MCF 10A (cell line): ENCODE measurements around the gene LMO7. TPM values are rescaled to one million over a fixed set of nuclear protein-coding genes. Genes with fewer than 3 reads are reported as not detected.

Source experiments
- BruUV-seq: library from RNA; stranded (reverse); fragments of 400-500 nt; replicated peaks from 2 replicates; lab custom pipeline; 2021; lab: Mats Ljungman, UMichigan
- CTCF ChIA-PET: fragments of 300-600 bp; sonication (Branson Sonifier 250); formaldehyde crosslinking; extraction: SDS; loops from one replicate; lab custom pipeline; 2021; ENCODE audit warnings: antibody characterized with exemption, inconsistent platforms; lab: Yijun Ruan, JAX
- POLR2A ChIA-PET: fragments of 300-600, 350-650 bp; sonication (Branson Sonifier 250); formaldehyde crosslinking; extraction: SDS; loops from one replicate; lab custom pipeline; 2020; ENCODE audit warnings: antibody characterized with exemption, inconsistent platforms; lab: Yijun Ruan, JAX
- DNase-seq: peaks from one replicate; pipeline ENCODE4 v3.0.0-alpha.2; 2018; ENCODE audit not compliant: unreplicated experiment
- H3K27ac Mint-ChIP-seq: one replicate; pipeline ENCODE4 v1.8.0; 2022; ENCODE audit warnings: mild to moderate bottlenecking, low read depth, mixed read lengths; ENCODE audit not compliant: unreplicated experiment
- H3K27me3 Mint-ChIP-seq: one replicate; pipeline ENCODE4 v1.8.0; 2022; ENCODE audit warnings: mixed read lengths; ENCODE audit not compliant: insufficient read depth, unreplicated experiment
- H3K36me3 Mint-ChIP-seq: one replicate; pipeline ENCODE4 v1.8.0; 2022; ENCODE audit warnings: mild to moderate bottlenecking, moderate library complexity, mixed read lengths; ENCODE audit not compliant: insufficient read depth, unreplicated experiment
- H3K4me1 Mint-ChIP-seq: one replicate; pipeline ENCODE4 v1.8.0; 2022; ENCODE audit warnings: mixed read lengths; ENCODE audit not compliant: insufficient read depth, unreplicated experiment
- H3K4me3 Mint-ChIP-seq: one replicate; pipeline ENCODE4 v1.8.0; 2022; ENCODE audit warnings: mild to moderate bottlenecking, moderate library complexity, mixed read lengths; ENCODE audit not compliant: unreplicated experiment
- H3K9me3 Mint-ChIP-seq: one replicate; pipeline ENCODE4 v1.8.0; 2022; ENCODE audit warnings: mixed read lengths; ENCODE audit not compliant: unreplicated experiment
- intact Hi-C: fragments of 100-400 bp; cut with micrococcal nuclease; formaldehyde crosslinking; loops from 2 replicates; pipeline ENCODE4 v1.14.1; 2022
- total RNA-seq: library from RNA; stranded (reverse); gene quantifications from 2 replicates; pipeline ENCODE4 v1.2.3, GENCODE V29; 2022
- TF ChIP-seq, protein P1 (sequence below): fragments of 200-600 bp; IDR thresholded peaks from one replicate; pipeline ENCODE4 v1.8.0; 2022; ENCODE audit warnings: antibody characterized with exemption, mild to moderate bottlenecking; ENCODE audit not compliant: unreplicated experiment

The LMO7 gene
- total RNA-seq, 1 experiment from 2014 or later: 30.8 TPM

- POLR2A ChIA-PET: no interaction called here
- Mint-ChIP-seq H3K4me1 (no peaks in the 10 kb centered on the region), H3K27me3 (no peaks in the 10 kb centered on the region), H3K27ac (no peak overlapping the region), H3K4me3 (peak overlapping the region; percentile 68), H3K9me3 (no peaks in the 10 kb centered on the region), H3K36me3 (peaks cover 6% of the 10 kb centered on the region)
- no peak for DNase-seq
- CTCF ChIA-PET: no interaction called here
- BruUV-seq: no TSS peak
- TF ChIP-seq, protein P1, sequence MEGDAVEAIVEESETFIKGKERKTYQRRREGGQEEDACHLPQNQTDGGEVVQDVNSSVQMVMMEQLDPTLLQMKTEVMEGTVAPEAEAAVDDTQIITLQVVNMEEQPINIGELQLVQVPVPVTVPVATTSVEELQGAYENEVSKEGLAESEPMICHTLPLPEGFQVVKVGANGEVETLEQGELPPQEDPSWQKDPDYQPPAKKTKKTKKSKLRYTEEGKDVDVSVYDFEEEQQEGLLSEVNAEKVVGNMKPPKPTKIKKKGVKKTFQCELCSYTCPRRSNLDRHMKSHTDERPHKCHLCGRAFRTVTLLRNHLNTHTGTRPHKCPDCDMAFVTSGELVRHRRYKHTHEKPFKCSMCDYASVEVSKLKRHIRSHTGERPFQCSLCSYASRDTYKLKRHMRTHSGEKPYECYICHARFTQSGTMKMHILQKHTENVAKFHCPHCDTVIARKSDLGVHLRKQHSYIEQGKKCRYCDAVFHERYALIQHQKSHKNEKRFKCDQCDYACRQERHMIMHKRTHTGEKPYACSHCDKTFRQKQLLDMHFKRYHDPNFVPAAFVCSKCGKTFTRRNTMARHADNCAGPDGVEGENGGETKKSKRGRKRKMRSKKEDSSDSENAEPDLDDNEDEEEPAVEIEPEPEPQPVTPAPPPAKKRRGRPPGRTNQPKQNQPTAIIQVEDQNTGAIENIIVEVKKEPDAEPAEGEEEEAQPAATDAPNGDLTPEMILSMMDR: no peak
- intact Hi-C loops: no loop called here
Observed at GRCh38 chr13:75637181-75637750, 1.1 kb downstream of the LMO7 start.

DNA sequence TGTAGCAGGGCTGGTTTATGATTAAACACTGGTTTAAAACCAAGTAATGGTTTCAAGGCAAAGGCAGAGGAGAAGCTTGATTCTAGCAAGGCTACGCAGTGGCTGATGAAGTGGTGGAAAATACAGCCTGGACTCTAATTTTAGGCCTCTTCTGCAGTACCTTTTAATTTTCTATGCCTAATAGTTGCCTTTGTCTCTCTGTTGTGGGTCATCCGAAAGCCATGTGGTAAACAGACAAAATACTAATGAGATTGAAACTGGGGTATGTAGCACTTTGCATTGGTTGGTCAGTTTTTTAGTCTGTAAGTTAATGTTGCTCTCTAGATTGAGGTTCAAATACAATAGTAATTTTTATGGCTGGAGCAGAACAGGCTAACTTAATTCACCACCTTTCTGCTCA is 3.3 kb downstream of the LMO7 start:
- no TSS peak for BruUV-seq
- intact Hi-C loops: no loop called here
- Mint-ChIP-seq H3K9me3 (no peaks in the 10 kb centered on the region), H3K27ac (no peak overlapping the region), H3K4me1 (no peaks in the 10 kb centered on the region), H3K36me3 (peaks cover 6% of the 10 kb centered on the region), H3K4me3 (no peak overlapping the region), H3K27me3 (no peaks in the 10 kb centered on the region)
- DNase-seq: no peak
- ChIA-PET CTCF (no interaction called here), POLR2A (interaction anchor here (0.6 to 1.3 kb wide), 2 partner anchors 12 to 216 kb away, joined by 3 read pairs; no protein-coding TSS in a partner anchor)
- TF ChIP-seq, protein P1: no peak

DNA sequence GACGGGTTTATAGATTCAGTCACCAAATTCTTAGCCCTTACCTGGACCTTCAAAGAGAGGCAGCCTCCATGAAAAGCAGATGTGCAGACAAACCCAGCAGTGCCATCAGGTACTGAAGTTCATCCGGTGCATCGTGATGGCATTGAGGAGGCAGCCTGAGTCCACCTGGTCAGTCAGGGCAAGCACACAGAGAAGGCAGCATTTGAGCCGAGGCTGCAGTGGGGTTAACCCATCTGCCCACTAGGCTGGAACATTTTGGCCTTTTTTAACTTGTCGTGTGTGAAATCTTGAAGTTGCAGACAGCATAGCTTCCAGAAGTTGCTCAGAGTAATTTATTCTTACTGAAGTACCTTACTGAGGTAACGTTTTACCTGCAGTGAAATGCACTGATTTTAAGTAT is 4.9 kb downstream of the LMO7 start:
- intact Hi-C loops: no loop called here
- DNase-seq: no peak
- Mint-ChIP-seq H3K27ac (no peak overlapping the region), H3K4me3 (no peak overlapping the region), H3K36me3 (peaks cover 6% of the 10 kb centered on the region), H3K27me3 (no peaks in the 10 kb centered on the region), H3K4me1 (no peaks in the 10 kb centered on the region), H3K9me3 (no peaks in the 10 kb centered on the region)
- POLR2A ChIA-PET: no interaction called here
- TF ChIP-seq, protein P1: no peak
- CTCF ChIA-PET: interaction anchor here (0.7 kb wide), 1 partner anchor 843 kb away, joined by 5 read pairs; no protein-coding TSS in a partner anchor
- BruUV-seq: no TSS peak

- peaks cover 6% of the 10 kb centered on the region for H3K36me3 Mint-ChIP-seq
- ChIA-PET POLR2A (interaction anchor here (0.5 kb wide), 1 partner anchor 12 kb away, joined by 3 read pairs; no protein-coding TSS in a partner anchor), CTCF (no interaction called here)
- no peaks in the 10 kb centered on the region for H3K9me3 Mint-ChIP-seq
- no peak for DNase-seq
- intact Hi-C loops: no loop called here
- H3K27me3 Mint-ChIP-seq: no peaks in the 10 kb centered on the region
- H3K4me3 Mint-ChIP-seq: no peak overlapping the region
- TF ChIP-seq, protein P1: no peak
- H3K4me1 Mint-ChIP-seq: no peaks in the 10 kb centered on the region
- no peak overlapping the region for H3K27ac Mint-ChIP-seq
- no TSS peak for BruUV-seq
Observed at GRCh38 chr13:75643182-75643581, 7.1 kb downstream of the LMO7 start.
